HEK293 (cell line): ENCODE measurements around the gene FAM124A.

Source experiments
- CTCF ChIA-PET: fragments of 350-600 bp; formaldehyde crosslinking; extraction: SDS; loops from one replicate; lab custom pipeline; 2021; ENCODE audit warnings: antibody characterized with exemption; lab: Yijun Ruan, JAX
- POLR2A ChIA-PET: fragments of 300-600 bp; formaldehyde crosslinking; extraction: SDS; loops from one replicate; lab custom pipeline; 2020; ENCODE audit warnings: antibody characterized with exemption, inconsistent platforms; lab: Yijun Ruan, JAX
- H3K27ac ChIP-seq: fragments of 200-500 bp; sonication (Bioruptor generic); 2 replicates; pipeline ENCODE4 v1.5.1; 2014; ENCODE audit warnings: low read depth, low read length, control low read depth, inconsistent platforms; ENCODE audit errors: extremely low read depth
- H3K36me3 ChIP-seq, 2 experiments: fragments of 200-500 bp in 1 of 2; sonication (Bioruptor generic) in 1 of 2; 1 replicate in 1 of 2; 2 replicates in 1 of 2; pipeline ENCODE4 v1.5.1; 2014 to 2017; ENCODE audit warnings: inconsistent platforms in 2 of 2, low read length in 2 of 2; ENCODE audit not compliant: control insufficient read depth in 2 of 2, insufficient read depth in 1 of 2
- H3K4me1 ChIP-seq: fragments of 200-500 bp; sonication (Bioruptor generic); 2 replicates; pipeline ENCODE4 v1.5.1; 2014; ENCODE audit warnings: mild to moderate bottlenecking, low read length, inconsistent platforms; ENCODE audit not compliant: control insufficient read depth, insufficient read depth
- H3K4me3 ChIP-seq: 2 replicates; pipeline ENCODE4 v1.5.1; 2011; ENCODE audit warnings: low read depth, mild to moderate bottlenecking, control low read depth, low read length, moderate library complexity
- H3K9me3 ChIP-seq: fragments of 200-500 bp; sonication (Bioruptor generic); 2 replicates; pipeline ENCODE4 v1.5.1; 2014; ENCODE audit warnings: low read depth, low read length, inconsistent platforms; ENCODE audit not compliant: control insufficient read depth, insufficient read depth
- MEIS1 ChIP-seq: sonication (generic); formaldehyde crosslinking; IDR thresholded peaks from 2 replicates; pipeline ENCODE4 v1.8.1; 2022; ENCODE audit warnings: missing genetic modification reagents, mild to moderate bottlenecking, borderline replicate concordance
- PRDM1 ChIP-seq: fragments of 450-650 bp; formaldehyde crosslinking; IDR thresholded peaks from 2 replicates; pipeline ENCODE4; 2016; ENCODE audit warnings: missing biosample characterization, missing genetic modification characterization
- REPIN1 ChIP-seq: fragments of 450-650 bp; formaldehyde crosslinking; IDR thresholded peaks from 2 replicates; pipeline ENCODE4 v1.5.1; 2017; ENCODE audit warnings: missing biosample characterization, missing genetic modification characterization, low read depth
- SCRT1 ChIP-seq: fragments of 450-650 bp; formaldehyde crosslinking; IDR thresholded peaks from 2 replicates; pipeline ENCODE4 v1.5.1; 2016; ENCODE audit warnings: missing biosample characterization, missing genetic modification characterization, borderline replicate concordance
- ZFP3 ChIP-seq: fragments of 450-650 bp; formaldehyde crosslinking; IDR thresholded peaks from 2 replicates; pipeline ENCODE4 v1.5.1; 2016; ENCODE audit warnings: low read depth, missing biosample characterization, missing genetic modification characterization
- ZNF138 ChIP-seq: fragments of 450-650 bp; formaldehyde crosslinking; IDR thresholded peaks from 2 replicates; pipeline ENCODE4 v1.5.1; 2016; ENCODE audit warnings: missing biosample characterization, missing genetic modification characterization, borderline replicate concordance
- ZNF302 ChIP-seq: fragments of 450-650 bp; formaldehyde crosslinking; IDR thresholded peaks from 2 replicates; pipeline ENCODE4 v1.5.1; 2016; ENCODE audit warnings: missing biosample characterization, missing genetic modification characterization, low read depth
- ZNF311 ChIP-seq: fragments of 450-650 bp; formaldehyde crosslinking; IDR thresholded peaks from 2 replicates; pipeline ENCODE4 v1.5.1; 2017; ENCODE audit warnings: missing biosample characterization, missing genetic modification characterization, borderline replicate concordance
- ZNF394 ChIP-seq: fragments of 450-650 bp; formaldehyde crosslinking; IDR thresholded peaks from 2 replicates; pipeline ENCODE4 v1.5.1; 2016; ENCODE audit warnings: missing biosample characterization, missing genetic modification characterization, mild to moderate bottlenecking, moderate library complexity, borderline replicate concordance
- ZNF529 ChIP-seq: fragments of 450-650 bp; formaldehyde crosslinking; IDR thresholded peaks from 2 replicates; pipeline ENCODE4 v1.5.1; 2017; ENCODE audit warnings: missing genetic modification characterization, missing biosample characterization; ENCODE audit not compliant: insufficient replicate concordance
- ZNF530 ChIP-seq: fragments of 450-650 bp; formaldehyde crosslinking; IDR thresholded peaks from 2 replicates; pipeline ENCODE4 v1.5.1; 2016; ENCODE audit warnings: low read depth, missing biosample characterization, missing genetic modification characterization
- ZNF658 ChIP-seq: fragments of 450-650 bp; formaldehyde crosslinking; IDR thresholded peaks from 2 replicates; pipeline ENCODE4; 2016; ENCODE audit warnings: missing biosample characterization, missing genetic modification characterization
- ZXDB ChIP-seq: fragments of 450-650 bp; formaldehyde crosslinking; IDR thresholded peaks from 2 replicates; pipeline ENCODE4 v1.5.1; 2016; ENCODE audit warnings: missing biosample characterization, missing genetic modification characterization
- TF ChIP-seq, protein P1 (sequence below): fragments of 450-650 bp; formaldehyde crosslinking; IDR thresholded peaks from 2 replicates; pipeline ENCODE4 v1.5.1; 2016; ENCODE audit warnings: missing biosample characterization, missing genetic modification characterization
- TF ChIP-seq, protein P2 (sequence below): fragments of 450-650 bp; formaldehyde crosslinking; IDR thresholded peaks from 2 replicates; pipeline ENCODE4 v1.5.1; 2016; ENCODE audit warnings: missing biosample characterization, missing genetic modification characterization
- TF ChIP-seq, protein P3 (sequence below): fragments of 450-650 bp; formaldehyde crosslinking; IDR thresholded peaks from 2 replicates; pipeline ENCODE4 v1.5.1; 2017; ENCODE audit warnings: missing biosample characterization, missing genetic modification characterization
- TF ChIP-seq, protein P4 (sequence below): fragments of 450-650 bp; formaldehyde crosslinking; IDR thresholded peaks from 2 replicates; pipeline ENCODE4 v1.5.1; 2016; ENCODE audit warnings: missing biosample characterization, missing genetic modification characterization
- TF ChIP-seq, protein P5 (sequence below): fragments of 450-650 bp; formaldehyde crosslinking; IDR thresholded peaks from 2 replicates; pipeline ENCODE4 v1.5.1; 2016; ENCODE audit warnings: missing biosample characterization, missing genetic modification characterization
- TF ChIP-seq, protein P6 (sequence below): fragments of 450-650 bp; IDR thresholded peaks from 2 replicates; pipeline ENCODE4 v1.5.1; 2018; ENCODE audit warnings: missing biosample characterization, missing genetic modification characterization
- TF ChIP-seq, protein P7 (sequence below): fragments of 450-650 bp; formaldehyde crosslinking; IDR thresholded peaks from 2 replicates; pipeline ENCODE4 v1.5.1; 2016; ENCODE audit warnings: missing biosample characterization, missing genetic modification characterization

Gene FAM124A

DNA sequence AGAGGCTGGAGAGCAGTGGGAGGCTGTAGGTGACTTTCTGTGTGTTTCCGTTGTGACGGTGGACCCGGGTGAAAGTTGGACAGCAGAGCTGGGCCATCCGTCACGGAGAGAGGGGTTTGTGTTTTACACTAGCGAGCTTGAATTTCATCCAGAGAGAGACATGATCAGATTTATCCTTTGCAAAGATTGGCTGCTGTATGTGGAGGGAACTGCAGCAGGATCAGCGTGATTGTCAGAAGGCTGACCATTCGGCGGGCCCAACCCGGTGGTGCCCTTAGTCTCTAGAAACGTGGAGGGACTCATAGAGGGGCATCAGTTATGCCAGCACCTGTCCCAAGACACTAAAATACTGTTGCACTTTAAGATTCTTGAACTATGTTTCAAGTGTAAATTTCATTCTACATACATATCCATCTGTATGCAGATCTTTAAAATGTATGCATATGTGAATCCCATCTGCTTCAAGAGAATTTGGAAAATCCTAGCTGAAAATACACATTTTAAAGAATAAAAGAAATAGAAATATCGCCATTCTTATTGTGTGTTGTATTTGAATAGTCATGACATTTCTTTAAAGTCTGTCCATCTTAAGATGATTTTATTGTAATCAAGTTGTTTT, 7.0 kb downstream of the FAM124A start:
- no peak overlapping the region for H3K4me3 ChIP-seq
- POLR2A ChIA-PET = no interaction called here
- TF ChIP-seq ZNF529 (tag by site-specific recombination) (no peak), ZNF658 (tag by site-specific recombination) (no peak), ZNF530 (no peak), ZNF394 (no peak), ZXDB (tag by site-specific recombination) (no peak), SCRT1 (no peak), ZNF302 (no peak), ZNF138 (no peak), ZFP3 (tag by site-specific recombination) (no peak), REPIN1 (tag by site-specific recombination) (no peak), MEIS1 (no peak), PRDM1 (tag by site-specific recombination) (no peak), ZNF311 (tag by site-specific recombination) (no peak)
- TF ChIP-seq, protein P1, sequence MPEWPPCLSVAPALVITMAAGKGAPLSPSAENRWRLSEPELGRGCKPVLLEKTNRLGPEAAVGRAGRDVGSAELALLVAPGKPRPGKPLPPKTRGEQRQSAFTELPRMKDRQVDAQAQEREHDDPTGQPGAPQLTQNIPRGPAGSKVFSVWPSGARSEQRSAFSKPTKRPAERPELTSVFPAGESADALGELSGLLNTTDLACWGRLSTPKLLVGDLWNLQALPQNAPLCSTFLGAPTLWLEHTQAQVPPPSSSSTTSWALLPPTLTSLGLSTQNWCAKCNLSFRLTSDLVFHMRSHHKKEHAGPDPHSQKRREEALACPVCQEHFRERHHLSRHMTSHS (tag by site-specific recombination) = no peak
- TF ChIP-seq, protein P2, sequence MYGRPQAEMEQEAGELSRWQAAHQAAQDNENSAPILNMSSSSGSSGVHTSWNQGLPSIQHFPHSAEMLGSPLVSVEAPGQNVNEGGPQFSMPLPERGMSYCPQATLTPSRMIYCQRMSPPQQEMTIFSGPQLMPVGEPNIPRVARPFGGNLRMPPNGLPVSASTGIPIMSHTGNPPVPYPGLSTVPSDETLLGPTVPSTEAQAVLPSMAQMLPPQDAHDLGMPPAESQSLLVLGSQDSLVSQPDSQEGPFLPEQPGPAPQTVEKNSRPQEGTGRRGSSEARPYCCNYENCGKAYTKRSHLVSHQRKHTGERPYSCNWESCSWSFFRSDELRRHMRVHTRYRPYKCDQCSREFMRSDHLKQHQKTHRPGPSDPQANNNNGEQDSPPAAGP = no peak
- TF ChIP-seq, protein P3, sequence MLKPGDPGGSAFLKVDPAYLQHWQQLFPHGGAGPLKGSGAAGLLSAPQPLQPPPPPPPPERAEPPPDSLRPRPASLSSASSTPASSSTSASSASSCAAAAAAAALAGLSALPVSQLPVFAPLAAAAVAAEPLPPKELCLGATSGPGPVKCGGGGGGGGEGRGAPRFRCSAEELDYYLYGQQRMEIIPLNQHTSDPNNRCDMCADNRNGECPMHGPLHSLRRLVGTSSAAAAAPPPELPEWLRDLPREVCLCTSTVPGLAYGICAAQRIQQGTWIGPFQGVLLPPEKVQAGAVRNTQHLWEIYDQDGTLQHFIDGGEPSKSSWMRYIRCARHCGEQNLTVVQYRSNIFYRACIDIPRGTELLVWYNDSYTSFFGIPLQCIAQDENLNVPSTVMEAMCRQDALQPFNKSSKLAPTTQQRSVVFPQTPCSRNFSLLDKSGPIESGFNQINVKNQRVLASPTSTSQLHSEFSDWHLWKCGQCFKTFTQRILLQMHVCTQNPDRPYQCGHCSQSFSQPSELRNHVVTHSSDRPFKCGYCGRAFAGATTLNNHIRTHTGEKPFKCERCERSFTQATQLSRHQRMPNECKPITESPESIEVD (tag by site-specific recombination) = no peak
- TF ChIP-seq, protein P4, sequence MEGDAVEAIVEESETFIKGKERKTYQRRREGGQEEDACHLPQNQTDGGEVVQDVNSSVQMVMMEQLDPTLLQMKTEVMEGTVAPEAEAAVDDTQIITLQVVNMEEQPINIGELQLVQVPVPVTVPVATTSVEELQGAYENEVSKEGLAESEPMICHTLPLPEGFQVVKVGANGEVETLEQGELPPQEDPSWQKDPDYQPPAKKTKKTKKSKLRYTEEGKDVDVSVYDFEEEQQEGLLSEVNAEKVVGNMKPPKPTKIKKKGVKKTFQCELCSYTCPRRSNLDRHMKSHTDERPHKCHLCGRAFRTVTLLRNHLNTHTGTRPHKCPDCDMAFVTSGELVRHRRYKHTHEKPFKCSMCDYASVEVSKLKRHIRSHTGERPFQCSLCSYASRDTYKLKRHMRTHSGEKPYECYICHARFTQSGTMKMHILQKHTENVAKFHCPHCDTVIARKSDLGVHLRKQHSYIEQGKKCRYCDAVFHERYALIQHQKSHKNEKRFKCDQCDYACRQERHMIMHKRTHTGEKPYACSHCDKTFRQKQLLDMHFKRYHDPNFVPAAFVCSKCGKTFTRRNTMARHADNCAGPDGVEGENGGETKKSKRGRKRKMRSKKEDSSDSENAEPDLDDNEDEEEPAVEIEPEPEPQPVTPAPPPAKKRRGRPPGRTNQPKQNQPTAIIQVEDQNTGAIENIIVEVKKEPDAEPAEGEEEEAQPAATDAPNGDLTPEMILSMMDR (tag by site-specific recombination) = no peak
- TF ChIP-seq, protein P5, sequence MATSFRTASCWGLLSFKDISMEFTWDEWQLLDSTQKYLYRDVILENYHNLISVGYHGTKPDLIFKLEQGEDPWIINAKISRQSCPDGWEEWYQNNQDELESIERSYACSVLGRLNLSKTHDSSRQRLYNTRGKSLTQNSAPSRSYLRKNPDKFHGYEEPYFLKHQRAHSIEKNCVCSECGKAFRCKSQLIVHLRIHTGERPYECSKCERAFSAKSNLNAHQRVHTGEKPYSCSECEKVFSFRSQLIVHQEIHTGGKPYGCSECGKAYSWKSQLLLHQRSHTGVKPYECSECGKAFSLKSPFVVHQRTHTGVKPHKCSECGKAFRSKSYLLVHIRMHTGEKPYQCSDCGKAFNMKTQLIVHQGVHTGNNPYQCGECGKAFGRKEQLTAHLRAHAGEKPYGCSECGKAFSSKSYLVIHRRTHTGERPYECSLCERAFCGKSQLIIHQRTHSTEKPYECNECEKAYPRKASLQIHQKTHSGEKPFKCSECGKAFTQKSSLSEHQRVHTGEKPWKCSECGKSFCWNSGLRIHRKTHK (tag by site-specific recombination) = no peak
- TF ChIP-seq, protein P6, sequence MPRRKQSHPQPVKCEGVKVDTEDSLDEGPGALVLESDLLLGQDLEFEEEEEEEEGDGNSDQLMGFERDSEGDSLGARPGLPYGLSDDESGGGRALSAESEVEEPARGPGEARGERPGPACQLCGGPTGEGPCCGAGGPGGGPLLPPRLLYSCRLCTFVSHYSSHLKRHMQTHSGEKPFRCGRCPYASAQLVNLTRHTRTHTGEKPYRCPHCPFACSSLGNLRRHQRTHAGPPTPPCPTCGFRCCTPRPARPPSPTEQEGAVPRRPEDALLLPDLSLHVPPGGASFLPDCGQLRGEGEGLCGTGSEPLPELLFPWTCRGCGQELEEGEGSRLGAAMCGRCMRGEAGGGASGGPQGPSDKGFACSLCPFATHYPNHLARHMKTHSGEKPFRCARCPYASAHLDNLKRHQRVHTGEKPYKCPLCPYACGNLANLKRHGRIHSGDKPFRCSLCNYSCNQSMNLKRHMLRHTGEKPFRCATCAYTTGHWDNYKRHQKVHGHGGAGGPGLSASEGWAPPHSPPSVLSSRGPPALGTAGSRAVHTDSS (tag by site-specific recombination) = no peak
- TF ChIP-seq, protein P7, sequence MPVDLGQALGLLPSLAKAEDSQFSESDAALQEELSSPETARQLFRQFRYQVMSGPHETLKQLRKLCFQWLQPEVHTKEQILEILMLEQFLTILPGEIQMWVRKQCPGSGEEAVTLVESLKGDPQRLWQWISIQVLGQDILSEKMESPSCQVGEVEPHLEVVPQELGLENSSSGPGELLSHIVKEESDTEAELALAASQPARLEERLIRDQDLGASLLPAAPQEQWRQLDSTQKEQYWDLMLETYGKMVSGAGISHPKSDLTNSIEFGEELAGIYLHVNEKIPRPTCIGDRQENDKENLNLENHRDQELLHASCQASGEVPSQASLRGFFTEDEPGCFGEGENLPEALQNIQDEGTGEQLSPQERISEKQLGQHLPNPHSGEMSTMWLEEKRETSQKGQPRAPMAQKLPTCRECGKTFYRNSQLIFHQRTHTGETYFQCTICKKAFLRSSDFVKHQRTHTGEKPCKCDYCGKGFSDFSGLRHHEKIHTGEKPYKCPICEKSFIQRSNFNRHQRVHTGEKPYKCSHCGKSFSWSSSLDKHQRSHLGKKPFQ = no peak
- TF ChIP-seq, all 188 proteins: peak for 0
- no peaks in the 10 kb centered on the region for H3K9me3 ChIP-seq
- H3K4me1 ChIP-seq = no peaks in the 10 kb centered on the region
- H3K36me3 ChIP-seq = no peaks in the 10 kb centered on the region
- CTCF ChIA-PET = no interaction called here
- H3K27ac ChIP-seq = no peak overlapping the region
